Mesothelial cell of epicardium (in vitro differentiated cells): ENCODE data around the gene IFIT5. TPM values are rescaled to one million over a fixed set of nuclear protein-coding genes. Genes with fewer than 3 reads are reported as not detected.
A peak's percentile ranks its signal among the peaks of the same experiment; 100 is the strongest.

Experiments
- DNase-seq, 2 experiments: peaks; one replicate each; pipeline ENCODE4 v3.0.0; 2021; ENCODE audit warnings: low spot score in 2 of 2; ENCODE audit not compliant: unreplicated experiment in 2 of 2
- H3K27ac Mint-ChIP-seq: 2 replicates; pipeline ENCODE4 v1.8.0; 2021; ENCODE audit warnings: mixed read lengths
- H3K27me3 Mint-ChIP-seq: 2 replicates; pipeline ENCODE4 v1.8.0; 2021; ENCODE audit warnings: low read depth, mixed read lengths
- H3K36me3 Mint-ChIP-seq: 2 replicates; pipeline ENCODE4 v1.8.0; 2021; ENCODE audit warnings: mixed read lengths
- H3K4me1 Mint-ChIP-seq: 2 replicates; pipeline ENCODE4 v1.8.0; 2021; ENCODE audit warnings: mixed read lengths
- H3K4me3 Mint-ChIP-seq: 2 replicates; pipeline ENCODE4 v1.8.0; 2021; ENCODE audit warnings: mild to moderate bottlenecking, moderate library complexity, mixed read lengths
- H3K9me3 Mint-ChIP-seq: 2 replicates; pipeline ENCODE4 v1.8.0; 2021; ENCODE audit warnings: mixed read lengths
- total RNA-seq: library from RNA; stranded (reverse); gene quantifications from 3 replicates; pipeline ENCODE4 v1.2.1, GENCODE V29; 2021
- TF ChIP-seq, protein P1 (sequence below): fragments of 200-600 bp; sonication (generic); IDR thresholded peaks from one replicate; pipeline ENCODE4 v1.5.0; 2021; ENCODE audit warnings: antibody characterized with exemption; ENCODE audit not compliant: unreplicated experiment

Gene IFIT5, protein sequence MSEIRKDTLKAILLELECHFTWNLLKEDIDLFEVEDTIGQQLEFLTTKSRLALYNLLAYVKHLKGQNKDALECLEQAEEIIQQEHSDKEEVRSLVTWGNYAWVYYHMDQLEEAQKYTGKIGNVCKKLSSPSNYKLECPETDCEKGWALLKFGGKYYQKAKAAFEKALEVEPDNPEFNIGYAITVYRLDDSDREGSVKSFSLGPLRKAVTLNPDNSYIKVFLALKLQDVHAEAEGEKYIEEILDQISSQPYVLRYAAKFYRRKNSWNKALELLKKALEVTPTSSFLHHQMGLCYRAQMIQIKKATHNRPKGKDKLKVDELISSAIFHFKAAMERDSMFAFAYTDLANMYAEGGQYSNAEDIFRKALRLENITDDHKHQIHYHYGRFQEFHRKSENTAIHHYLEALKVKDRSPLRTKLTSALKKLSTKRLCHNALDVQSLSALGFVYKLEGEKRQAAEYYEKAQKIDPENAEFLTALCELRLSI
- total RNA-seq, result 19.1 to 20.5 TPM (median 20.1 TPM) in 3 replicates

DNA sequence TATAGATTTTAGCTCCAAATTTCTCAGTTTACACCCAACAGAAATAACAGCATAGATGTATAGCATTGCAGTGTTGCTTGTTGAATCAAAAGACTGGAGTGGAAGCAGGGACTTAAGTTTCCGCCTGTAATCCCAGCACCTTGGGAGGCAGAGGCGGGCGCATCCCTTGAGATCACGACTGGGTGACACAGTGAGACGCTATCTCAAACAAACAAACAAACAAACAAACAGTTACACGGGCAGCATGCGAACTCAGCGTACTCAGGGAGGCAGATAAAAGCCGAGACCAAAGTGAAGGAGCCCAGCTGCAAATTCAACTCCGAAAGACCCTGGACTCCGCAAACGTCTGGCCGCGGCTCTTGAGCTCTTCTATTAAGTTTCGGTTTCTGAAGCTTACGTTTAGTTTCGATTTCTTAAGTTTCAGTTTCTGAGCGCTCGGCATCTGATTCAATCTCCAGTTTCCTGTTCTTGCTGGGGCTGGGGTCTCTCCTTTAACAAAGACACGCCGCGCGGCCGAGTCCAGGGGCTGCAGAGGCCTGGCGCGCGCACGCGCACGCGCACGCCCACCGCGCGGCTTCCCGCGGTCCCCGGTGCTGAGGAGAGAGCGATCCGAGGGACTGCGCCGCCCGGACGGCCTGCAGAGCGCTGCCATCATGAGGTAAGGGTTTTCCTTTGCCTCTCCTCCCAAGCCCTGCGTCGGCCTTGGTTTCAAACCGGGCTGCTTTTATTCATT is at the start of gene IFIT5:
IFIT5 (plus strand) TSS at position 423 of the 733 bp plus-strand sequence; CDS start at position 654, 231 bp downstream.
- H3K4me1 Mint-ChIP-seq, result peaks cover 31% of the 10 kb centered on the region
- H3K9me3 Mint-ChIP-seq, result no peaks in the 10 kb centered on the region
- H3K27me3 Mint-ChIP-seq, result no peaks in the 10 kb centered on the region
- peak; percentile 71 to 79 for DNase-seq
- H3K36me3 Mint-ChIP-seq, result peaks cover 11% of the 10 kb centered on the region
- TF ChIP-seq, protein P1, sequence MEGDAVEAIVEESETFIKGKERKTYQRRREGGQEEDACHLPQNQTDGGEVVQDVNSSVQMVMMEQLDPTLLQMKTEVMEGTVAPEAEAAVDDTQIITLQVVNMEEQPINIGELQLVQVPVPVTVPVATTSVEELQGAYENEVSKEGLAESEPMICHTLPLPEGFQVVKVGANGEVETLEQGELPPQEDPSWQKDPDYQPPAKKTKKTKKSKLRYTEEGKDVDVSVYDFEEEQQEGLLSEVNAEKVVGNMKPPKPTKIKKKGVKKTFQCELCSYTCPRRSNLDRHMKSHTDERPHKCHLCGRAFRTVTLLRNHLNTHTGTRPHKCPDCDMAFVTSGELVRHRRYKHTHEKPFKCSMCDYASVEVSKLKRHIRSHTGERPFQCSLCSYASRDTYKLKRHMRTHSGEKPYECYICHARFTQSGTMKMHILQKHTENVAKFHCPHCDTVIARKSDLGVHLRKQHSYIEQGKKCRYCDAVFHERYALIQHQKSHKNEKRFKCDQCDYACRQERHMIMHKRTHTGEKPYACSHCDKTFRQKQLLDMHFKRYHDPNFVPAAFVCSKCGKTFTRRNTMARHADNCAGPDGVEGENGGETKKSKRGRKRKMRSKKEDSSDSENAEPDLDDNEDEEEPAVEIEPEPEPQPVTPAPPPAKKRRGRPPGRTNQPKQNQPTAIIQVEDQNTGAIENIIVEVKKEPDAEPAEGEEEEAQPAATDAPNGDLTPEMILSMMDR, result no peak
- H3K27ac Mint-ChIP-seq, result peak within 1 kb of the TSS; percentile 100
- peak within 1 kb of the TSS; percentile 94 for H3K4me3 Mint-ChIP-seq

DNA sequence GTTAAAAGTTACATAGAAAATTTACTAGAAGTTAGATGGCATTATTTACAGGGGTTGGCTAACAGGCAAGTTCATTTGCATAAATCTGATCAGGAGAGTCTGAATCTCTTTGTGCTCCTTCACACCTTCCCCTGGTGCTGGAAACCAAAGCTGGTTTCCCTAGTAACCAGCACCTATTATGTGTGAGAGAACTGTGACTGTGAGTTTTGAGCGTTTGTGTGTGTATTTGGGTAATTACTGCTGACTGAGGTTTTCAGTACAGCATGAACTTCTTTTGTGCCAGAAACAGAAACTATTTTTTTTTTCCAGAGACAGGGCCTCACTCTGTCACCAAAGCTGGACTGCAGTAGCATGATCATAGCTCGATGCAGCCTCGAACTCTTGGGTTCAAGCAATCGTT is 46.8 kb upstream of the IFIT5 start:
- Mint-ChIP-seq H3K36me3 (no peaks in the 10 kb centered on the region), H3K27ac (peak overlapping the region; percentile 28), H3K4me1 (peaks cover 28% of the 10 kb centered on the region), H3K9me3 (peaks cover 5% of the 10 kb centered on the region), H3K27me3 (no peaks in the 10 kb centered on the region), H3K4me3 (no peak overlapping the region)
- TF ChIP-seq, protein P1, result no peak
- no peak for DNase-seq

DNA sequence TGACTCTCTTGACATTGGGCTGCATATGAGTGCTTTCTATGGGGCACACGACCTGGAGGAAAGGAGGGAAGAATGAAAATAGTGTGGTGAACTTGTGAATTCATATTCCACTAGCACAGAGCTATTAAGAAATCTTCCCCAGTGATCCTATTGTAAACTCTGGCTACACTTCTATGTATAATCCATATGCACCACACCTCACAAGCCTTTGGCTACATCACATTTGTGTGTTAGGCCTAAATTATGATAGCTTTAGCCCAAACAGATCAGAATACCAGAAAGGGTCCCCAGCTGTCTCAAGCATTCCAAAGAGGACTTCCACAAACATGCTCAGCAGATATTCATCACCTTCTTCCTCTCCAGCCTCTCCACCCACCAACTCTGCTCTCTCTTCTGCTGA is 46.2 kb upstream of the IFIT5 start:
- DNase-seq, result no peak
- Mint-ChIP-seq H3K9me3 (peaks cover 5% of the 10 kb centered on the region), H3K27me3 (no peaks in the 10 kb centered on the region), H3K4me3 (no peak overlapping the region), H3K36me3 (no peaks in the 10 kb centered on the region), H3K4me1 (peaks cover 22% of the 10 kb centered on the region), H3K27ac (peak overlapping the region; percentile 27)
- TF ChIP-seq, protein P1, result no peak

DNA sequence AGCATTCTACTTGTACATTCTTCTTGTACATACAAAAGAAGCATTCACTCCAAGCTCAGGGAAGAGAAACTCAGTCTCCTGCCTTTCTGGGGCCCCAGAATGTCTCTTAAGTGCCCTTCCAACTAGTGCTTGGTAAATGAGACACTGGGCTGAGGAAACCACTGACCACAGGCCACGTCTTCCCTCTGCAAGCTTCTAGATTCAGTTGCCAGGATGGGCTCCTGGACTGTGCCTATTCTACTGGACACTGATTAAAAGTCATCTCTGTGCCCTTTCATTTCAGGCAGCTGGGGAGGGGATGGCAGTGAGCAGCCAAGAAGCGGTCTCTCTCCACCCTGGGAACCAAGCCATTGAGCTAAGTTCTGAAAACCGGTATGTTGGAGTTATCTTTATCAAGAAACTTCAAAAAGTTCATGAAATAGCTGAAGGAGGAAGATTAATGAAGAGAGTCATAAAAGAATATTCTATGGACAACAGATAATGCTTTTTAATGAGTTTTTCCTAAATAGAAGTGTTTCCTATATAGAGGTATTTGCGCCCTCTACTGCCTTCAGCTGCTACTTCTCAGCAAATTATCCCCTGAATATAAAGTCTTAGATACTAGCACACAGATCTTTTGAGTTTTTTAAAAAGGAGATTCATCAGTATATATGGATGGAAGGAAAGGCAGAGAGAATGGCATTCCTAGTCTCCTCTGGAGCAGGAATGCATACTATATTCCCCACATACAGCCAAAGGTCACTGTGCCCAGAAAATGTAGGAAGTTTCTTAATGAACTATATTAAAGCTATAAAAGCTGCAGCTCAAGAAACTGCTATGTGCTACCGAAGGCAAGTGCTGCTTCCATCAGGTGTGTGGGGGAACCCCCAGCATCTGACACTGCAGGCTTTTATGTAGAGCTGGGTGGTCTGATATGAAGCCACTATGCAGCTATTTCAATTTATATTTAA is 44.9 kb upstream of the IFIT5 start:
- Mint-ChIP-seq H3K27ac (peak overlapping the region; percentile 45), H3K4me3 (no peak overlapping the region), H3K27me3 (no peaks in the 10 kb centered on the region), H3K36me3 (no peaks in the 10 kb centered on the region), H3K9me3 (peaks cover 5% of the 10 kb centered on the region), H3K4me1 (peaks cover 24% of the 10 kb centered on the region)
- no peak for DNase-seq
- TF ChIP-seq, protein P1, result peak; percentile 15

DNA sequence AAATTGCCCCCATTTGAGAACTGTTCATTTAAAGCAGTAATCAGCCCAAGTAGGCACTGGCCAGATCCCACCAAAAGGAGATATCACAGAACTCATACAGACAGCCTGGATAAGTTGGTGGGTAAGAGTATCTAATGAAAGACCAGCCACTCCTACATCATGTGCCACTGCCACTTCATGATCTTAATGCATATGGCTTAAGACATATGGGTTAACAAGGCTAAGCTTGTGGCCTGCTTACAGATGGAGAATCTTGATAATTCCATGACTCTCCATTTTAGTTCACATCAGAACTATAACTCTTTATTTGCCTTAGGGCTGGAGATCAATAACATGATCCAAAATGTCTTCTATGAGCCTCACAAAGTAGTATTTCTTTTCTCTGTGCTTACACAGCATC is 43.3 kb upstream of the IFIT5 start:
- Mint-ChIP-seq H3K9me3 (no peaks in the 10 kb centered on the region), H3K4me1 (peaks cover 23% of the 10 kb centered on the region), H3K27me3 (no peaks in the 10 kb centered on the region), H3K36me3 (no peaks in the 10 kb centered on the region), H3K4me3 (no peak overlapping the region), H3K27ac (no peak overlapping the region)
- TF ChIP-seq, protein P1, result no peak
- DNase-seq, result no peak
